GM04504 (cell line): ENCODE data around the gene PTPN14.

Experiments used
- DNase-seq: peaks from one replicate; pipeline ENCODE4 v3.0.0-alpha.2; 2012; ENCODE audit warnings: low read depth

The PTPN14 gene

GRCh38 chr1:214330715-214331114, 220.7 kb downstream of the PTPN14 start:
- no peak for DNase-seq

- DNase-seq, result no peak
Observed at GRCh38 chr1:214330222-214330621, 221.2 kb downstream of the PTPN14 start.

- DNase-seq, result no peak
Observed at GRCh38 chr1:214329470-214330220, 221.8 kb downstream of the PTPN14 start.

GRCh38 chr1:214328770-214329469, 222.5 kb downstream of the PTPN14 start:
- DNase-seq, result peak; percentile 67

GRCh38 chr1:214327514-214327913, 223.9 kb downstream of the PTPN14 start:
- no peak for DNase-seq

GRCh38 chr1:214326406-214326805, 225.0 kb downstream of the PTPN14 start:
- DNase-seq, result no peak

GRCh38 chr1:214324896-214325800, 226.3 kb downstream of the PTPN14 start:
- DNase-seq, result no peak

- no peak for DNase-seq
Observed at GRCh38 chr1:214321705-214322453, 229.5 kb downstream of the PTPN14 start.

GRCh38 chr1:214319938-214320337, 231.5 kb downstream of the PTPN14 start:
- DNase-seq, result no peak

- no peak for DNase-seq
Observed at GRCh38 chr1:214318956-214319736, 232.3 kb downstream of the PTPN14 start.

GRCh38 chr1:214318356-214318755, 233.0 kb downstream of the PTPN14 start:
- DNase-seq, result no peak

GRCh38 chr1:214317734-214318133, 233.7 kb downstream of the PTPN14 start:
- DNase-seq, result no peak

- no peak for DNase-seq
Observed at GRCh38 chr1:214317300-214317699, 234.1 kb downstream of the PTPN14 start.

GRCh38 chr1:214316593-214316992, 234.8 kb downstream of the PTPN14 start:
- no peak for DNase-seq

- DNase-seq, result no peak
Observed at GRCh38 chr1:214314178-214314843, 237.1 kb downstream of the PTPN14 start.

- no peak for DNase-seq
Observed at GRCh38 chr1:214312530-214313051, 238.8 kb downstream of the PTPN14 start.

GRCh38 chr1:214310777-214311690, 240.4 kb downstream of the PTPN14 start:
- DNase-seq, result no peak

GRCh38 chr1:214310010-214310409, 241.4 kb downstream of the PTPN14 start:
- no peak for DNase-seq

- DNase-seq, result no peak
Observed at GRCh38 chr1:214306269-214306668, 245.1 kb downstream of the PTPN14 start.
